KBM-7 (cell line): ENCODE measurements around the gene GSTO2.

ENCODE experiments used
- DNase-seq: peaks from one replicate; pipeline ENCODE4 v3.0.0-alpha.2; 2015
- in situ Hi-C: fragments of 300-500 bp; cut with MboI; formaldehyde crosslinking; loops from 2 replicates; pipeline ENCODE4 v1.14.3; 2020; ENCODE audit warnings: low sequenced_read_pairs, low pct_unique_long_range_greater_than_20kb, mixed read lengths

GSTO2 gene

DNA sequence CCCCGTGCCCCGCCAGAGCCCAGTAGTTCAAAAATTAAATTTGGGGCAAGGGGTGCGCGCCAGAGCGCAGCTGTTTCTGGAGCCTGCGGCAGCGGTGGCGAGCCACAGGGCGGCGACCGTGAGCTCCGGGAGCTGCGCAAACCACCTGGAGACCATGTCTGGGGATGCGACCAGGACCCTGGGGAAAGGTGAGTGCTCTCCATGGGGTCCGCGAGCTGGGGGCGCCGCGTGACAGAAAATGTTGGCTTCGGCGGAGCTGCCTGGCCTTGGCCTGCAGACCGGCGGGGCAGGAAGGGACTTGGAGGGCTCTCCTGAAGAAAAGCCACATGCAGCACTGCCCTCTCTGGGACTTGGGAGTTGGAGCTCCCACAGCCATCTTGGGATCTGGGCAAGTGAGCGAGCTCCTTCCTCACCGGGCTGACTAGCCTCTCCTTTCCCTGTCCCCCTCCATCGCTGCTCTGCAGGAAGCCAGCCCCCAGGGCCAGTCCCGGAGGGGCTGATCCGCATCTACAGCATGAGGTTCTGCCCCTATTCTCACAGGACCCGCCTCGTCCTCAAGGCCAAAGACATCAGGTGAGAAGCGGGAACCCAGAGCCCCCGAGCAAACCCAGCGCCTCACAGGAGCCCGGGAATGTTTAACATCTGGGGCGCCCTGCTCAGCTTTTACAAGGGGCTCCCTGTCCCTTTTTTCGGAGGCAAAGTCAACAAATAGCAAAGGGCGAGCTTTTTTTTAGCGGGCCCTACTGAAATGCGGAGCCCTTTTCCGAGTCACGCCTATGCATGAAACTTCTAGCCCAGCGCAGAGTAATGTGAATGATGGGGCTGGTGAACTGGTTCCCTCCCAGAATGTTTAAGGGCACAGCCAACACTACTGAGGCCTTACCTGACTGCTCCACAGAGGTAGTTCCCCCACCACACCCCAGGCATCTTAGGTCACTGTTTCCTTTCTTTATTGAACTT lies 6.1 kb downstream of the GSTO2 start:
- in situ Hi-C loops, result no loop called here
- DNase-seq, result peak; percentile 57

DNA sequence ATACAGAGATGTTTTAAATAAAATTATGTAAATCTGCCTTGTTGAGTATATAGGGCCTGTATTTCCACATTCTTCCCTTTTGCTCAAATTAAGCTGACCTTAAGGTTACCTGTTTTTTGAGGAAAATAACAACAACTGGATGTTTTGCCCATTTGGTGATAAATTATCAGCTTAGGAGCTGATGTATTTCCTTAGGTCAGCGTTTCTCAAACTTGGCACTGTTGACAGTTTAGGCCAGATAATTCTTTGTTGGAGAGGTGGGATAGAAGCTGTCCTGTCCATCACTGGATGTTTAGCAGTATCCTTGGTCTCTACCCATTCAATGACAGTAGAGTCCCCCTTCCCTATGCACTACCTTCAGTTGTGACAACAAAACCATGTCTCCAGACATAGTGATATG lies 7.2 kb downstream of the GSTO2 start:
- no peak for DNase-seq
- in situ Hi-C loops, result no loop called here

DNA sequence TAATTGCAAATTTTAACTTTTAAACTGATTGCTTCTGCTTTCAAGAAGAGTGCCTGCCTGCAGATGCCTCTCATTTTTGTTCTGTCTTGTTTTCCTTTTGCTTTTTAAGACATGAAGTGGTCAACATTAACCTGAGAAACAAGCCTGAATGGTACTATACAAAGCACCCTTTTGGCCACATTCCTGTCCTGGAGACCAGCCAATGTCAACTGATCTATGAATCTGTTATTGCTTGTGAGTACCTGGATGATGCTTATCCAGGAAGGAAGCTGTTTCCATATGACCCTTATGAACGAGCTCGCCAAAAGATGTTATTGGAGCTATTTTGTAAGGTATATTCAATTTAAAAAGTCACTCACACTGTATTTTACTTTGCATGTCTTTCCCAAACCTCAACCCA lies 8.8 kb downstream of the GSTO2 start:
- DNase-seq, result no peak
- in situ Hi-C loops, result no loop called here

DNA sequence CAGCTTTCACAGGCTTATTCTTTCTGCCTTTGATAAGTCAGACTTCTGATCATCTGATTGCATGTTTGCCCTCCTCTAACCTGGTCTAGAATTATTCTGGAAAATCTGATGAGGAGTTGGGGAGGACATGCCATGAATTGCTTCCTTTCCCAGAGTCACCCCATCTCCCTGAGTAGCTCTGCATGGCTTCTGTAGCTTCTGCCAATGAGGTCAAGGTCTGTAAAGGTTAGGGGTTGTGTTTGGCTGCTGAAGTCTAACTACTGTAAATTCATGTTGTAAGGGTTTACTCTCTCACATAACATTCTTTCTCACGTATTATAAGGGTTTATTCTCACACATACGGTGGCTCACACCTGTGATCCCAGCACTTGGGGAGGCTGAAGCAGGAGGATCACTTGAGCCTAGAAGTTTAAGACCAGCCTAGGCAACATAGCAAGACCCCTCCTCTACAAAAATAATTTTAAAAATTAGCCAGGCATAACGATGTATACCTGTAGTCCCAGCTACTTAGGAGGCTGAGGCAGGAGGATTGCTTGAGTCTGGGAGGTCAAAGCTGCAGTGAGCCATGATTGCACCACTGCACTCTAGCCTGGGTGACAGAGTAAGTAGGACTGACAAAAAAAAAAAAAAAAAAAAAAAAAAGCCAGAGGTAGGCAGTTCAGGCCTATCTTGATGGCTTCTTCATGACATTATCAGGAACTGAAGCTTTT lies 10.7 kb downstream of the GSTO2 start:
- in situ Hi-C loops, result no loop called here
- DNase-seq, result no peak

DNA sequence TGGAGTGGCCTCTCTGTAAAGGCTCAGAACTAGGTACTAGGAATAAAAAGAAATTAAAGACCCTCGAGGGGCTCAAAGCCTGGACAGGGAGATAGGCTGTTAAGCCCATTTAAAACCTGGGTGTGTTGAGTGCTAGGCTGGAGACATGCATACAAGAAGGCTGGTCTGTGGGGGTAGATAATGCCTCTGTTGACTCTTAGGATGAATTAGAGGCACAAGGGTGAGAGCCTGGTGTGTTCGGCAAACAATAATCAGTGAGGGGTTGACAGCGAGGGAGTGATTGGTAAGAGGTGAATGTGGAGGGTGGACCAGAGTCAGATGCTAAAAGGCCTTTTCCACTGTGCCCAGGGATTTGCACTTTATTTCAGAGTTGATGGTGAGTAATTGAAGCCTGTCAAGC lies 12.7 kb downstream of the GSTO2 start:
- in situ Hi-C loops, result no loop called here
- DNase-seq, result no peak

DNA sequence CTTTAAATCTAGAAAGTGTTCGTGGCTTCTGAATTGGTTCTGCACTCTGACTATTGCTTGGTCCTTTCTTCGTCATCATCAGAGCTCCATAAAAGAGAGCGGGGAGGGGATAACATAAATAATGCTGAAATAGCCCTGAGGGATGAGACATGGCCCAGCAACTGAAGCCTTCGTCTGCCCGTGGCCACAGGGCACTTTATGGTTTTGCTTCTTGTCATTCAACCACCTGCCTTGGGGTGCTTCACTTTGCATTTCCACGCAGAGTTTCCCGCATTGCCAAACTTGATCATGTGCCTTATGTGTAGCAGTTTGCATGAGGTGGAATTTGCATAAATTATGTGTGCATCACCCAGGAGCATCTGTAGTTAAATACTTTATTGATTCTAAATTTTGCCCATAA lies 15.9 kb downstream of the GSTO2 start:
- in situ Hi-C loops, result no loop called here
- DNase-seq, result no peak

DNA sequence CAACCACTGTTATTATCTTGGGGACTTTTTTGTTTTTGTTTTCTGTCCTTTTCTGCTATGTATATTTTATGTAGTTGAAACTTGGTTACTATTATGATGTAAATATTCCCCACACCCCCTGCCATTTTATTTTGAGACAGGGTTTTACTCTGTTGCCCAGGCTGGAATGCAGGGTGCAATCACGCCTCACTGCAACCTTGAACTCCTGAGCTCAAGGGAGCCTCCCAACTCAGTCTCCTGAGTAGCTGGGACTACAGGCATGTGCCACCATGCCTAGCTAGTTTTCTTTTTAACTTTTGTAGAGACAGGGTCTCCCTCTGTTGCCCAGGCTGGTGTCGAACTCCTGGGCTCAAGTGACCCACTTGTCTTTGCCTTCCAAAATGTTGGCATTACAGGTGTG lies 18.0 kb downstream of the GSTO2 start:
- in situ Hi-C loops, result no loop called here
- no peak for DNase-seq

DNA sequence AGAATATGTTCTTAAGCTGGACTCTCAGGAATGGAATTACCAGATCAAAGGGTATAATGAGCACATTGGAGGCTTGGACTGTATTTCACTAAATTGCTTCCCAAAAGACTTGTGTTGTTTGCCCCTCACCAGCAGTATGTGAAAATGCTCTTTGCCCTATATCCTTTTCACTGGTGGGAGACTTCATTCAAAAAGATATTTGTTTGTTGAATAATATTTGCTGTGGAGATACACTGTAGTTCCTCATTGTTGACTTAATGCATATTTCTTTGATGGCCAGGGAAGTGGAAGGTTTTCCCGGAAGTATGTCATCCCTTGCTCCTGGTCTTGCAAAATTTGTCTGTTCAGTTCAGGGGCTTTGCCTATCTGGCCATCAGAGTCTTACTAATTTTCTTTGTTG lies 19.4 kb downstream of the GSTO2 start:
- in situ Hi-C loops, result no loop called here
- no peak for DNase-seq

DNA sequence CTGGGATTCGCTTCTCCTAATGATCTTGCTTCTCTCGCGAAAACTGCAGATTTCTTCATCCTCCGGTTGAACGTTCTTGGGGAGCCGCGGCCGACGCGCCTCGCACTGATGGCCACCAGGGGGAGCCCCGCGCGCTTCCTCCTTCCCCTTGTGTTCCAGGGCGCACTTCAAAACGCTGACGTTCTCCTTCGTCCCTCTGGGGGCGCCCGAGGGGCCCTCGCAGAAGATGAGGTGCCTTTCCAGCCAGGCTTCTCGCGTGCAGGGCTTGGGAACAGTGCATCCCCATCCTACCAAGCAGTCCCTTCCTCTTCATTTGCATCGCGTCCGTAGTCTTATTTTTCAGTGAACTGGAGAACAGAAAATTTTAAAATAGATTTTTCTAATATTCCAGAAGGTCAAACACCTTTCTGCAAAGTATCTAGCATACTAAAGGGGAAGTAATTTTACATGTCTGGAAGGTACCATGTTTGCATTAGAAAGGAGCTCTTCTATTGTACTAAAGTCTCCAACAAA lies 22.5 kb downstream of the GSTO2 start:
- in situ Hi-C loops, result loop anchor here (10.0 kb wide), 1 partner anchor 53 kb away; no protein-coding TSS in a partner anchor

DNA sequence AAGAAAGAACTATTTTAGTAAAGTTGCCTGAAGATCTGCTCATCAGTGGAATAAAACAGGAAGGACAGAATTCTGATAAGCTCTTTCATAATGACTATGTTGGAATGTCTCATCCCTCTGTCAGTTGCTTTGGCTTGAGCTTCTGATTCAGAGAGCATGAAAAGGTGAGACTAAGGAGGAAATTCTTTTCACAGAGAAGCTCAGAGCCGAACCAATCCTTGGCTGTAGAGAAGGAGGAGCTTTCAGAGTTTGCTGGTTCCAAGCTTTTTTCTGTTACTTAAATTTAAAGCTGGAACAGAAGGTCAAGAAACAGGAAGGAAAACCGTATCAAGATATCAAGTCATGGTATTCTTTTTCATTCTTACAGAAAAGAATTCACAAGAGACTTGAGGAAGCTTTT lies 24.0 kb downstream of the GSTO2 start:
- DNase-seq, result no peak
- in situ Hi-C loops, result loop anchor here (10.0 kb wide), 1 partner anchor 52 kb away; no protein-coding TSS in a partner anchor

More for the DNA sequence above, 22.5 kb downstream of the GSTO2 start:
- peak; percentile 93 for DNase-seq

DNA sequence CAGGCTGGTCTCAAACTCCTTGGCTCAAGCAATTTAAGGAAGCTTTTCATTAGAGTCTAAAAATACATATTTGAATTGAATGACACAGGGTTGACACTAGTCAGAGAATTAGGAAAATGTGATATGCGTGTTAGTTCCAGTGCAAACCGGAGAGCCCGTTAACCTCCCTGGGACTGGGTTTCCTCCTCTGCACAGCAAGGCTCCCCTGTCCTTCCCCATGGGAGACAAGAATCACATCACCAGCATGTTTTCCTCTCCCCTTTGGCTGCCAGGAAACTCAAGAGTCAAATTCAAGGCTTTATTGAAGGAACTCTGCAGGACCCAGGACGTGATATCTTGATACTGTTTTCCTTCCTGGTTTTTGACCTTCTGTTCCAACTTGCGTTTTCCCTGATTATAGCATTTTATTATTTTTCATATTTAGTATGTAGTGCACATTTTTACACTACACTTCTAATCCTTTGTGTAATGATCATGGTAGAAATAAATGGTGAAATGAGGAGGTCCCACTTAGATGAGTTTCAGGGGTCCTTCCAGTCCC lies 24.9 kb downstream of the GSTO2 start:
- no peak for DNase-seq
- in situ Hi-C loops, result loop anchor here (10.0 kb wide), 1 partner anchor 51 kb away; no protein-coding TSS in a partner anchor

DNA sequence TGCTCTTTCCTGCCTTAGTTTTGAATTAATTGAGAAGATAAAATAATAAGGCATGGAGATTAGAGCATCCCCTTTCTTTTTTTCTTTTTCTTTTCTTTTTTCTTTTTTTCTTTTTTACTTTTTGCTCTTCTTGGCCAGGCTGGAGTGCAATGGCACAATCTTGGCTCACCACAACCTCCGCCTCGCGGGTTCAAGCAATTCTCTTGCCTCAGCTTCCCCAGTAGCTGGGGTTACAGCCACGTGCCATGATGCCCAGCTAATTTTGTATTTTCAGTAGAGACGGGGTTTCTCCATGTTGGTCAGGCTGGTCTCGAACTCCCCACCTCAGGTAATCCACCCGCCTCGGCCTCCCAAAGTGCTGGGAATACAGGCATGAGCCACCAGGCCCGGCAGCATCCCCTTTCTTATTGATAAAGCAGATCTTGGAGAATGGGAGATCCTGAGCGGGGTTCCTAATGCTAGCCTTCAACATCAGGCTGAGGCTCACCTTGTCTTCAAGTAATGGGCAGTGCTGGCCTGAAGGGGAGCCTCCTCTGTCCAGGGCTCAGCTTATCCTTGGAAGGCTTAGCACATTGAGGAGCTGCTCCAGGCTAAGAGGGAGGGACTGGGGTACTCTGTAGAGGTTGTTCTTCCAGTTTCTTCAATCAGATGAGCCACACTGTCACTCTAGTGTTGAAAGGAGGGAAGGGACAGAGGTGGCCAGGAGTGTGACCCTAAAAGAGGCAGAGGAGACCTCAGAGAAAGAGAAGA lies 27.9 kb downstream of the GSTO2 start:
- in situ Hi-C loops, result loop anchor here (10.0 kb wide), 1 partner anchor 48 kb away; no protein-coding TSS in a partner anchor
- DNase-seq, result no peak

DNA sequence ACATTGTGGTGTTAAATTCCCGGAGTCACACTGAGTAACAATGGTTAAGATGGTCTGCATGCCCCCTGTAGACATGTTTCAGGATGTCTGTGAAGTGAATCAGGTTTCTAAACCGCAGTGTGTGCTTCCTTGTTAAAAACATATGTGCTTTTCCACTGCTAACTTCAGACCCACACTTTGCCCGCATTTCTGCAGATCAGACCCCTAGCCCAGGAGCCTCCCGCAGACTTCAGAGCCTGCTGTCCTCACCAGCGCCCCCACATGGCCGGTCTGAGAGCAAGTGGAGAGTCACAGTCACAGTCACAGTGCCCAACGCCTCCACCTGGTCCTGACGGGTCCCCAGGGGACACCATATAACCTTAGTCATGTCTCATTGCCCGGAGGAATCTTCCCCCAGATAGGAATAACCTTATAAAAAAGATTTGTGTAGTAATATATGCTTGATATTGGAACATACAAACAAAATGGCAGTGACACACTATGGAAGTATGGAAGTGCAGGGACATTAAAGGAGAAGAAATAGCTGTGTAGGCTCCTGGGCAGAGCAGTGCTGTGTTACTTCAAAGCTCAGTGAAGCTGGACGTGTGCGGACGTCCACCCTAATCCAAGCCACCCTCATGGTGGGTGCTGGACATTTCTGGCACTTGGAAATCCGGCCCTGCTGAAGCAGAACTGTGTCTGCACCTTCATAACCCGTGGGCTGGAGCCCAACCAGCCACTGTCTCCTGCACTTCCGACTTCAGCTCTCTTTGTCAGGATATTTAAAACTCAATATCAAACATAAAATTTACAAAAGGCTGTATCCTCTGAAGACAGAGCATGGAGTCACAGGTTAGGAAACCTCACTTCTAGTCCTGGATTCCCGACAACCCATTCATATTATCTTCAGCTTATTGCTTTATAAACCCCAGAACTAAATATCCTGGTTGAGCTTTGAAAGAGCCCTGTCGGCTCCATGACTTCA lies 29.0 kb downstream of the GSTO2 start:
- DNase-seq, result peak; percentile 55
- in situ Hi-C loops, result loop anchor here (10.0 kb wide), 1 partner anchor 47 kb away; no protein-coding TSS in a partner anchor

DNA sequence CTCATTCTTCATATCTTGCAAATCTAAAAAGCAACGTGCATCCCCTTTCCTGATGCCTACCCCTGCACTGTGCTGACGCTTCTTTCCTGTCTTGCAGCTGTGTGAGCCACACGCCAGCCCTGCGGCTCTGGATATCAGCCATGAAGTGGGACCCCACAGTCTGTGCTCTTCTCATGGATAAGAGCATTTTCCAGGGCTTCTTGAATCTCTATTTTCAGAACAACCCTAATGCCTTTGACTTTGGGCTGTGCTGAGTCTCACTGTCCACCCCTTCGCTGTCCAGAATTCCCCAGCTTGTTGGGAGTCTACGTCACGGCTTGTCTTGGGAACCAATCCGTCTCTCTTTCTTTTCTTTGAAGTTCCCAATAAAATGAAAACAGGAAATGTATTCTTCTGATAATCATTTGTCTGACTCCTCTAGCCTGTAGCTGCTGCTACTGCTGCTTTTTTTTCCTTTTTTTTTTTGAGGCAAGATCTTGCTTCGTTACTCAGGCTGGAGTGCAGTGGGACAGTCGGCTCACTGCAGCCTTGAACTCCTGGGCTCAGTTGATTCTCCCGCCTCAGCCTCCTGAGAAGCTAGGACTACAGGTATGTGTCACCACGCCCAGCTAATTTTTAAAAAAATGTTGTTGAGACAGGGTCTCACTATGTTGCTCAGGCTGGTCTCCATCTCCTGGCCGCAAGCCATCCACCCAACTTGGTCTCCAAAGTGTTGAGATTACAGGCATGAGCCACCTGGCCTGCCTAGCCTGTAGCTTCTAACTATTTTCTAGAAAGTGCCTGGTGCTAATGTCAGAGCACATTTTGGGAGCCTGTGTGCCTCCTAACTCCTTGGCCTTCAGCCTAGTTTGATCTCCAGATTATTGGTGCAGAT lies 30.3 kb downstream of the GSTO2 start:
- in situ Hi-C loops, result loop anchor here (10.0 kb wide), 1 partner anchor 46 kb away; no protein-coding TSS in a partner anchor
- no peak for DNase-seq

DNA sequence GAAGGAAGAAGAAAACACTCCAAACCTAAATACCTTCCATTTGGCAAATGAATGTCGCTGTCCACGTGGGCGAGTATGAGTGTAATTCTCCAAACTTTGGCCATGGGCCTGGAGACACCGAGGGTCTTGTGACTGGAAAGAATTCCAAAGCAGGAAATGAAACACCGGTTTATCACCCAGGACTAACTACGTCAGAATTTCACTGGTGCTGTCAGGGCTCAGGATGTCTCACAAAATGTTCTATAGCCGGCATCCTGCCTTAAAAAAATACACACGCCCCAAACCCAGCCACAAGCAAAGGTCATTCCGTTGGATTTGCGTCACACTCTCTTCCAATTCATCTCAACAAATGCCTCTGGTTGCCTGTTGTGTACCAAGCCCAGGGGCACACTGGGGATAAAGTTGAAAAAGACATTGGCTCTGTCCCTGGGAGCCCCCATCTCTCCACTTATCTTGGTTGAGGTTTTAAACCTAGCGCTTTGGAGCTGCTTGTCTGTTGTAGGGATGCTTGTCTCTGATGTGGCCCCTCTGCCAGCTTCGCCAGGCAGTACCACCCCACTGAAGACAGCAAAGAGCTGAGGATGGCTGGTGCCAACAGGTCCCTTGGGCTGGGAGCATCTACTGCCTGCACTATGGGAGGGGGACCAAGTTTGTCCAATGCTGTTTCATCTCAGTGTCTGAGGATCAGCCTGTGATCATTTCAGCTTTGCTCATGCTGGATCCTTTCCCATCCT lies 31.2 kb downstream of the GSTO2 start:
- in situ Hi-C loops, result no loop called here
- DNase-seq, result no peak

DNA sequence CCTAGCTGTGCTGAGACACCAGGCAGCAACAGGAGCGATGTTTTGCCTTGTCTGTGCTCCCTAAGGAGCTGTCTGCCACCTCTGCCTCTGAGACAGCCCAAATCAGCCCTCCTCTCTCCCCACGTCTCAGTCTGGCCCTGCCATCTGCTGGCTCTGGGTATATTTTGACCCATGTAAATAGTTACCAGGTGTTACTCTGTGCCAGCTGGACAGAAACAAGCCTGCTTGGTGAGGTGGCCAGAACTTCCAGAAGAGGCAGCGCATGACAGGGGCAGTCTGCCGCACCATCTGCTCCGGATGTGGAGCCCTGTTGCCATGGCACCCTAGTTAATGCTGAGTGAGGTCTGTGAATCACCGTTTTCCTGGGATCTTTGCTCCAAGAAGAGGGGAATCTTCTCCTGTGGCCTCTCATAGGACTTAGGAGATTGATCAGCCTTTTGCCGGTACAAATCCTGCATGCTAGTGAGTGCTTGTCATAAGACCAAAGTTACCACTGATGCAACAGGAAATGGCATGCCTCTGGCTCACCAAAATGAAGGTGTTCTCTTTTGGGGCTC lies 31.8 kb downstream of the GSTO2 start:
- in situ Hi-C loops, result no loop called here
- no peak for DNase-seq
